ENCODE data around the gene PDK1. TPM values are rescaled to one million over a fixed set of nuclear protein-coding genes. Genes with fewer than 3 reads are reported as not detected.
"Not testable (repeated sequence)": the region's sequence is repeated elsewhere in the genome, so short reads cannot be mapped to it uniquely, and the experiment has no call there.

PDK1 gene
- total RNA-seq, 1 donor from 2014 or later, result 42.3 TPM

- no peak overlapping the region for H3K4me3 Mint-ChIP-seq
- H3K36me3 Mint-ChIP-seq, result no peaks in the 10 kb centered on the region
- DNase-seq (ENCODE audit: low spot score in 2 of 2, unreplicated experiment in 2 of 2), result no peak
- no peak overlapping the region for H3K27ac Mint-ChIP-seq
- H3K4me1 Mint-ChIP-seq, result no peaks in the 10 kb centered on the region
- H3K27me3 Mint-ChIP-seq (ENCODE audit: low read depth), result no peaks in the 10 kb centered on the region
- H3K9me3 Mint-ChIP-seq, result peaks cover 20% of the 10 kb centered on the region
- no peak for TF ChIP-seq CTCF (IDR thresholded peaks at IDR 0.05; ENCODE audit: unreplicated experiment)
Observed at GRCh38 chr2:172531309-172531708, 24.6 kb upstream of the PDK1 start.

GRCh38 chr2:172532461-172532860, 23.4 kb upstream of the PDK1 start:
- H3K4me3 Mint-ChIP-seq; H3K36me3 Mint-ChIP-seq; H3K27ac Mint-ChIP-seq; DNase-seq (ENCODE audit: low spot score in 2 of 2, unreplicated experiment in 2 of 2); H3K4me1 Mint-ChIP-seq; H3K27me3 Mint-ChIP-seq (ENCODE audit: low read depth): not testable (repeated sequence)
- H3K9me3 Mint-ChIP-seq, result peaks cover 10% of the 10 kb centered on the region

- Mint-ChIP-seq H3K36me3 (peaks cover 4% of the 10 kb centered on the region), H3K9me3 (peaks cover 10% of the 10 kb centered on the region), H3K27ac (no peak overlapping the region), H3K4me3 (no peak overlapping the region), H3K4me1 (no peaks in the 10 kb centered on the region), H3K27me3 (ENCODE audit: low read depth) (no peaks in the 10 kb centered on the region)
- TF ChIP-seq CTCF (IDR thresholded peaks at IDR 0.05; ENCODE audit: unreplicated experiment), result no peak
- DNase-seq (ENCODE audit: low spot score in 2 of 2, unreplicated experiment in 2 of 2), result no peak
Observed at GRCh38 chr2:172533687-172534086, 22.2 kb upstream of the PDK1 start.

- H3K27ac Mint-ChIP-seq, result no peak overlapping the region
- DNase-seq (ENCODE audit: low spot score in 2 of 2, unreplicated experiment in 2 of 2), result no peak
- no peak for TF ChIP-seq CTCF (IDR thresholded peaks at IDR 0.05; ENCODE audit: unreplicated experiment)
- H3K4me3 Mint-ChIP-seq, result no peak overlapping the region
- H3K9me3 Mint-ChIP-seq, result peaks cover 8% of the 10 kb centered on the region
- no peaks in the 10 kb centered on the region for H3K4me1 Mint-ChIP-seq
- no peaks in the 10 kb centered on the region for H3K27me3 Mint-ChIP-seq (ENCODE audit: low read depth)
- peaks cover 8% of the 10 kb centered on the region for H3K36me3 Mint-ChIP-seq
Observed at GRCh38 chr2:172535119-172535518, 20.8 kb upstream of the PDK1 start.

GRCh38 chr2:172537851-172538250, 18.0 kb upstream of the PDK1 start:
- not testable (repeated sequence) for H3K27ac Mint-ChIP-seq; DNase-seq (ENCODE audit: low spot score in 2 of 2, unreplicated experiment in 2 of 2)
- H3K36me3 Mint-ChIP-seq, result peaks cover 12% of the 10 kb centered on the region

GRCh38 chr2:172539767-172540166, 16.1 kb upstream of the PDK1 start:
- Mint-ChIP-seq H3K36me3 (peaks cover 28% of the 10 kb centered on the region), H3K9me3 (peaks cover 37% of the 10 kb centered on the region), H3K27ac (no peak overlapping the region), H3K4me1 (no peaks in the 10 kb centered on the region), H3K27me3 (ENCODE audit: low read depth) (no peaks in the 10 kb centered on the region), H3K4me3 (no peak overlapping the region)
- no peak for DNase-seq (ENCODE audit: low spot score in 2 of 2, unreplicated experiment in 2 of 2)
- TF ChIP-seq CTCF (IDR thresholded peaks at IDR 0.05; ENCODE audit: unreplicated experiment), result no peak

More at GRCh38 chr2:172537851-172538250, 18.0 kb upstream of the PDK1 start:
- H3K4me1 Mint-ChIP-seq; H3K4me3 Mint-ChIP-seq; H3K27me3 Mint-ChIP-seq (ENCODE audit: low read depth): not testable (repeated sequence)
- peaks cover 23% of the 10 kb centered on the region for H3K9me3 Mint-ChIP-seq

GRCh38 chr2:172540421-172540820, 15.5 kb upstream of the PDK1 start:
- TF ChIP-seq CTCF (IDR thresholded peaks at IDR 0.05; ENCODE audit: unreplicated experiment), result no peak
- Mint-ChIP-seq H3K36me3 (peaks cover 30% of the 10 kb centered on the region), H3K27me3 (ENCODE audit: low read depth) (no peaks in the 10 kb centered on the region), H3K27ac (no peak overlapping the region), H3K4me3 (no peak overlapping the region), H3K4me1 (no peaks in the 10 kb centered on the region), H3K9me3 (peaks cover 41% of the 10 kb centered on the region)
- no peak for DNase-seq (ENCODE audit: low spot score in 2 of 2, unreplicated experiment in 2 of 2)

Data from mesothelial cell of epicardium (in vitro differentiated cells).